Esophagus squamous epithelium (tissue), 4 donors: ENCODE data around the gene ZNF512.

Source experiments
- POLR2A ChIP-seq, 4 donors: fragments of 450-650 bp; IDR thresholded peaks; one replicate each; pipeline ENCODE4 v1.6.1; 2017; ENCODE audit warnings: antibody characterized with exemption in 4 of 4, mild to moderate bottlenecking in 4 of 4, moderate library complexity in 3 of 4
- TF ChIP-seq, protein P1 (sequence below), 6 experiments: fragments of 450-650 bp in 4 of 6; fragments of 200-600 bp in 2 of 6; sonication (generic) in 2 of 6; IDR thresholded peaks; one replicate each; pipeline ENCODE4 v1.5.1; 2016 to 2019; ENCODE audit warnings: antibody characterized with exemption in 6 of 6, mild to moderate bottlenecking in 4 of 6, moderate library complexity in 4 of 6

DNA sequence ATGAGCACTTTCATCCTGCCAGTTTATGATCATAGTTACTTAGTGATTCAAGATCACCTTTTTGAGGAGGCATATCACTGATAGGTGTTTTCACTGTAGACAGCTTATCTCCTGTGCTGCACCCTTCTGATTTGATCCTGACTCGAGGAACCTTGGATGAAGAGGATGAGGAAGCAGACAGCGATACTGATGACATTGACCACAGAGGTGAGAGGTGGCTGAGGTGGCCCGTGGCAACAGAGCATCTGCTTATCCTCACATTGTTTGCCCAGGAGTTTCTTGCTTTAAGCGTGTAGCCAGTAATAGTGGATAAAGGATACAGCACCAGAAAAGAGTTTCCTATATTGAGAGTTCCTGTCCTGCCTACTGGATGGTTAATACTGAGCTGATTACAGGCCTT, 64.9 kb downstream of the ZNF512 start:
- TF ChIP-seq, protein P1, sequence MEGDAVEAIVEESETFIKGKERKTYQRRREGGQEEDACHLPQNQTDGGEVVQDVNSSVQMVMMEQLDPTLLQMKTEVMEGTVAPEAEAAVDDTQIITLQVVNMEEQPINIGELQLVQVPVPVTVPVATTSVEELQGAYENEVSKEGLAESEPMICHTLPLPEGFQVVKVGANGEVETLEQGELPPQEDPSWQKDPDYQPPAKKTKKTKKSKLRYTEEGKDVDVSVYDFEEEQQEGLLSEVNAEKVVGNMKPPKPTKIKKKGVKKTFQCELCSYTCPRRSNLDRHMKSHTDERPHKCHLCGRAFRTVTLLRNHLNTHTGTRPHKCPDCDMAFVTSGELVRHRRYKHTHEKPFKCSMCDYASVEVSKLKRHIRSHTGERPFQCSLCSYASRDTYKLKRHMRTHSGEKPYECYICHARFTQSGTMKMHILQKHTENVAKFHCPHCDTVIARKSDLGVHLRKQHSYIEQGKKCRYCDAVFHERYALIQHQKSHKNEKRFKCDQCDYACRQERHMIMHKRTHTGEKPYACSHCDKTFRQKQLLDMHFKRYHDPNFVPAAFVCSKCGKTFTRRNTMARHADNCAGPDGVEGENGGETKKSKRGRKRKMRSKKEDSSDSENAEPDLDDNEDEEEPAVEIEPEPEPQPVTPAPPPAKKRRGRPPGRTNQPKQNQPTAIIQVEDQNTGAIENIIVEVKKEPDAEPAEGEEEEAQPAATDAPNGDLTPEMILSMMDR (IDR thresholded peaks at IDR 0.05): no peak
- TF ChIP-seq POLR2A (IDR thresholded peaks at IDR 0.05): no peak
